GM12878 (cell line): ENCODE results near the gene NCAPH2.

ENCODE experiments used
- CBX3 ChIP-seq: fragments of 200-600 bp; sonication (generic); IDR thresholded peaks from 2 replicates; pipeline ENCODE4 v1.6.1; 2016; ENCODE audit warnings: low read depth, borderline replicate concordance
- HDAC2 ChIP-seq: fragments of 200-600 bp; sonication (generic); IDR thresholded peaks from 2 replicates; pipeline ENCODE4 v1.6.1; 2017
- MXI1 ChIP-seq: fragments of 150-350 bp; IDR thresholded peaks from 2 replicates; pipeline ENCODE4 v1.6.1; 2011; ENCODE audit warnings: low read depth, mild to moderate bottlenecking, inconsistent platforms, low read length, improper control_type of control experiment
- NFYA ChIP-seq: IDR thresholded peaks from 2 replicates; pipeline ENCODE4 v1.6.1; 2011; ENCODE audit warnings: low read depth, mild to moderate bottlenecking, low read length, improper control_type of control experiment, borderline replicate concordance
- NR2C2 ChIP-seq: IDR thresholded peaks from 2 replicates; pipeline ENCODE4 v1.6.1; 2011; ENCODE audit warnings: borderline replicate concordance, low read depth; ENCODE audit not compliant: control insufficient read depth, insufficient read length
- SMC3 ChIP-seq: IDR thresholded peaks from 2 replicates; pipeline ENCODE4 v1.6.1; 2011; ENCODE audit warnings: low read length, improper control_type of control experiment, borderline replicate concordance
- YY1 ChIP-seq: IDR thresholded peaks from 2 replicates; pipeline ENCODE4 v1.6.1; 2011; ENCODE audit warnings: low read depth, mild to moderate bottlenecking, low read length
- ZBTB11 ChIP-seq: fragments of 450-650 bp; formaldehyde crosslinking; IDR thresholded peaks from 2 replicates; pipeline ENCODE4 v1.5.0; 2022; ENCODE audit warnings: mild to moderate bottlenecking, missing genetic modification characterization
- ZNF217 ChIP-seq: fragments of 450-650 bp; IDR thresholded peaks from 2 replicates; pipeline ENCODE4 v1.6.1; 2017; ENCODE audit warnings: antibody characterized with exemption, mild to moderate bottlenecking
- TF ChIP-seq, protein P1 (sequence below): IDR thresholded peaks from 2 replicates; pipeline ENCODE4 v1.6.1; 2012; ENCODE audit warnings: low read depth, low read length, improper control_type of control experiment
- TF ChIP-seq, protein P2 (sequence below), 3 experiments: IDR thresholded peaks in 2 of 3; conservative IDR thresholded peaks in 1 of 3; 2 replicates each; pipeline ENCODE4 v1.5.1; 2011; ENCODE audit warnings: low read depth in 3 of 3, low read length in 3 of 3, mild to moderate bottlenecking in 3 of 3, control low read depth in 2 of 3, moderate library complexity in 2 of 3, inconsistent platforms in 1 of 3, mixed read lengths in 1 of 3; ENCODE audit not compliant: control insufficient read depth in 2 of 3, insufficient read depth in 1 of 3; ENCODE audit errors: extremely low read depth in 1 of 3

DNA sequence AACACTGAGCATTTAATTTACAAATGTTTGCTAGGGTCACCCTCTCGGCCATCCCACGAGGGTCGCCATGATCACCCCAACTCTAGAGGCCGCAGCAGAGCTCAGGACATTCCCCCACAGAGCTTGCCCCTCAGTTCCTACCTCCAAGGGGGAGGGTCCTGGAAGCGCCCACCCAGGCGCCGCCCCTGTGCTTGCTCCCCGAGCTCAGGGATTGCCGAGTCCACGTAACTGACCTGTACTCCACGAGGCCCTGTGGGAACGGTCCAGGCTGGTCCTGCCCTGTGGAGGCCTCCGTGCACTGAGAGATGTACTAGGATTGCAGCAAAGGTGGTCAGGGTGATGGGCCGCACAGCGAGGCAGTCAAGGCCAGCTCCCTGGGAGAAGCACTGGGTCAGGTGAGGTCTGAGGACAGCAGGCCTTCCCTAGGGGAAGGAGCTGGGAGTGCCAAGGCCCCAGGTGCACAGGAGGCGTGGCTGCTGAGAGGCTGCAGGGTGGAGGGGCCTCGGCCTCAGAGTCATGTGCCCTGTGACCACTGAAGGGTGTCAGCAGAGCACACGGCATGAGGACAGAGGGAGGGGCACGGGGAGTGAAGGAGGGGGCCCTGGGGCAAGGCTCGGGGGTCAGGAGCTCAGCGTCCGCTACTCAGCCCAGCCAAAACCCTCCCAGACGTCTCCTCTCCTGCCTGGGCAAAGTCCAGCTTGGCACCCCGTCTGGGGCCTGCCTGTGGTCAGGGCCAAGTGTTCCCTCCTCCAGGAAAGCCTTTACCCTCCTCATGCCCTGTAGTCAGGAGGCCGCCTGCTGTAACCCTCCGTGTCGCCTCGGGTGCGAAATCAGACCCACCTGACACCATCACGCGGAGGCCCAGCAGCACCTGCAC, 23.8 kb upstream of the NCAPH2 start:
- TF ChIP-seq, protein P1, sequence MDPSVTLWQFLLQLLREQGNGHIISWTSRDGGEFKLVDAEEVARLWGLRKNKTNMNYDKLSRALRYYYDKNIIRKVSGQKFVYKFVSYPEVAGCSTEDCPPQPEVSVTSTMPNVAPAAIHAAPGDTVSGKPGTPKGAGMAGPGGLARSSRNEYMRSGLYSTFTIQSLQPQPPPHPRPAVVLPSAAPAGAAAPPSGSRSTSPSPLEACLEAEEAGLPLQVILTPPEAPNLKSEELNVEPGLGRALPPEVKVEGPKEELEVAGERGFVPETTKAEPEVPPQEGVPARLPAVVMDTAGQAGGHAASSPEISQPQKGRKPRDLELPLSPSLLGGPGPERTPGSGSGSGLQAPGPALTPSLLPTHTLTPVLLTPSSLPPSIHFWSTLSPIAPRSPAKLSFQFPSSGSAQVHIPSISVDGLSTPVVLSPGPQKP = no peak
- TF ChIP-seq ZNF217 (no peak), MXI1 (no peak), CBX3 (no peak), SMC3 (no peak), YY1 (no peak), NR2C2 (no peak), ZBTB11 (CRISPR knock-in tag) (no peak), NFYA (no peak), HDAC2 (no peak)
- TF ChIP-seq, protein P2, sequence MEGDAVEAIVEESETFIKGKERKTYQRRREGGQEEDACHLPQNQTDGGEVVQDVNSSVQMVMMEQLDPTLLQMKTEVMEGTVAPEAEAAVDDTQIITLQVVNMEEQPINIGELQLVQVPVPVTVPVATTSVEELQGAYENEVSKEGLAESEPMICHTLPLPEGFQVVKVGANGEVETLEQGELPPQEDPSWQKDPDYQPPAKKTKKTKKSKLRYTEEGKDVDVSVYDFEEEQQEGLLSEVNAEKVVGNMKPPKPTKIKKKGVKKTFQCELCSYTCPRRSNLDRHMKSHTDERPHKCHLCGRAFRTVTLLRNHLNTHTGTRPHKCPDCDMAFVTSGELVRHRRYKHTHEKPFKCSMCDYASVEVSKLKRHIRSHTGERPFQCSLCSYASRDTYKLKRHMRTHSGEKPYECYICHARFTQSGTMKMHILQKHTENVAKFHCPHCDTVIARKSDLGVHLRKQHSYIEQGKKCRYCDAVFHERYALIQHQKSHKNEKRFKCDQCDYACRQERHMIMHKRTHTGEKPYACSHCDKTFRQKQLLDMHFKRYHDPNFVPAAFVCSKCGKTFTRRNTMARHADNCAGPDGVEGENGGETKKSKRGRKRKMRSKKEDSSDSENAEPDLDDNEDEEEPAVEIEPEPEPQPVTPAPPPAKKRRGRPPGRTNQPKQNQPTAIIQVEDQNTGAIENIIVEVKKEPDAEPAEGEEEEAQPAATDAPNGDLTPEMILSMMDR (IDR thresholded peaks at IDR 0.05 in 2 of 3, conservative IDR thresholded peaks at IDR 0.05 in 1 of 3; ENCODE audit: control insufficient read depth in 2 of 3, extremely low read depth in 1 of 3, insufficient read depth in 1 of 3, low read depth in 3 of 3, low read length in 3 of 3) = no peak
